Fibroblast of lung (primary cell): ENCODE data around the gene SPDL1. TPM values are rescaled to one million over a fixed set of nuclear protein-coding genes. Genes with fewer than 3 reads are reported as not detected.

Experiments used
- DNase-seq, 2 donors: peaks; one replicate each; pipeline versions ENCODE4 v3.0.0 to v3.0.0-alpha.2; 2010; ENCODE audit warnings: low read depth in 2 of 2
- H2AFZ ChIP-seq: 2 replicates; pipeline ENCODE4 v1.5.1; 2012; ENCODE audit warnings: low read length, control low read depth, inconsistent platforms
- H3K27ac ChIP-seq: 2 replicates; pipeline ENCODE4 v1.5.1; 2011; ENCODE audit warnings: low read length, control low read depth; ENCODE audit not compliant: insufficient read depth
- H3K27me3 ChIP-seq: 2 replicates; pipeline ENCODE4 v1.5.1; 2011; ENCODE audit warnings: mild to moderate bottlenecking, low read length; ENCODE audit not compliant: control insufficient read depth, insufficient read depth
- H3K36me3 ChIP-seq: 2 replicates; pipeline ENCODE4 v1.5.1; 2011; ENCODE audit warnings: low read length; ENCODE audit not compliant: control insufficient read depth, insufficient read depth
- H3K4me1 ChIP-seq: 2 replicates; pipeline ENCODE4 v1.5.1; 2011; ENCODE audit warnings: low read length; ENCODE audit not compliant: control insufficient read depth, insufficient read depth; ENCODE audit errors: extremely low read depth
- H3K4me2 ChIP-seq: 2 replicates; pipeline ENCODE4 v1.5.1; 2011; ENCODE audit warnings: low read length, control low read depth; ENCODE audit not compliant: insufficient read depth; ENCODE audit errors: extremely low read depth
- H3K4me3 ChIP-seq, 4 experiments: fragments of 200-600 bp in 1 of 4; sonication (generic) in 1 of 4; replicated peaks in 1 of 4; 2 replicates each; pipeline ENCODE4 v1.5.1; 2011 to 2016; ENCODE audit warnings: low read length in 4 of 4, low read depth in 3 of 4, mild to moderate bottlenecking in 3 of 4, control low read depth in 2 of 4, inconsistent platforms in 1 of 4, mixed read lengths in 1 of 4; ENCODE audit not compliant: insufficient read depth in 1 of 4; ENCODE audit errors: control extremely low read depth in 1 of 4
- H3K79me2 ChIP-seq: 2 replicates; pipeline ENCODE4 v1.5.1; 2012; ENCODE audit warnings: mild to moderate bottlenecking, low read length, inconsistent platforms; ENCODE audit not compliant: control insufficient read depth, insufficient read depth
- H3K9ac ChIP-seq: 2 replicates; pipeline ENCODE4 v1.5.1; 2011; ENCODE audit warnings: mild to moderate bottlenecking, low read length, control low read depth; ENCODE audit not compliant: insufficient read depth
- H3K9me3 ChIP-seq: 2 replicates; pipeline ENCODE4 v1.5.1; 2012; ENCODE audit warnings: low read depth, low read length; ENCODE audit not compliant: control insufficient read depth, insufficient read depth
- H4K20me1 ChIP-seq: 2 replicates; pipeline ENCODE4 v1.5.1; 2011; ENCODE audit warnings: low read length; ENCODE audit not compliant: control insufficient read depth, insufficient read depth; ENCODE audit errors: extremely low read depth
- CTCF ChIP-seq, 2 donors: IDR thresholded peaks in 1 of 2; conservative IDR thresholded peaks in 1 of 2; 1 replicate in 1 of 2; 2 replicates in 1 of 2; pipeline ENCODE4 v1.5.1; 2011 to 2012; ENCODE audit warnings: low read length in 2 of 2, control low read depth in 1 of 2, inconsistent platforms in 1 of 2, low read depth in 1 of 2, mild to moderate bottlenecking in 1 of 2
- EZH2 ChIP-seq: IDR thresholded peaks from 2 replicates; pipeline ENCODE4 v1.5.1; 2012; ENCODE audit warnings: low read length, control low read depth, mild to moderate bottlenecking; ENCODE audit errors: missing control alignments
- polyA plus RNA-seq, 2 donors: library from polyadenylated mRNA; depleted of rRNA in 1 of 2; stranded (reverse) in 1 of 2; unstranded in 1 of 2; fragments of >200 nt; gene quantifications; 2 replicates each; pipeline ENCODE4 v1.2.1, GENCODE V29; 2011 to 2012; ENCODE audit warnings: missing spikeins in 1 of 2
- total RNA-seq: library from RNA; depleted of rRNA; stranded (reverse); fragments of >200 nt; gene quantifications from 2 replicates; pipeline ENCODE4 v1.2.1, GENCODE V29; 2014

Gene SPDL1
- total and polyA plus RNA-seq, 2 donors (not counting 1 experiment from before 2014, with no cell fraction given): 10.9 to 24.5 TPM

DNA sequence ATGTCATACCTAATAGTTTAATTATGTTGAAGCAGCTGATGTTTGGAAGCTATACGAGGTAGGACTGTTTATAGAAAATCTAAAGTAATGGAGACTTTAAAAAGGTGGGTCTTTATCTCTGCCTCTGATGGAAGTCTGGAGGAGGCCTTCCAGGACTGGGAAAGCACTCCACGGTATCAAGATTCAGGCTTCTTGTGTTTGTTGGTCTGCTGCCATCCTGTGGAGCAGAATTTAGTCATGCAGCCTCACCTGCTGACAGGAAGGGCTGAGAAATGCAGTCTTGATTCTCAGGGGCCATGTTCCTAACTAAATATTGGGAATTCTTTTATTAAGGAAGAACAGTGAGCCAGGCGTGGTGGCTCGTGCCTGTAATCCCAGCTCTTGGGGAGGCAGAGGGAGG lies 15.9 kb downstream of the SPDL1 start:
- TF ChIP-seq CTCF (conservative IDR thresholded peaks at IDR 0.05 in 1 of 2, IDR thresholded peaks at IDR 0.05 in 1 of 2; ENCODE audit: low read depth in 1 of 2, low read length in 2 of 2): no peak
- no peak for TF ChIP-seq EZH2
- H4K20me1 ChIP-seq: no peaks in the 10 kb centered on the region
- no peaks in the 10 kb centered on the region for H3K4me1 ChIP-seq
- peak in 1 of 2 donors; percentile 63 for DNase-seq
- no peak overlapping the region for H3K9ac ChIP-seq
- no peaks in the 10 kb centered on the region for H3K79me2 ChIP-seq
- H3K4me2 ChIP-seq: no peak overlapping the region
- no peaks in the 10 kb centered on the region for H3K9me3 ChIP-seq
- H3K36me3 ChIP-seq: peaks cover 2% of the 10 kb centered on the region
- H3K4me3 ChIP-seq: no peak overlapping the region
- H3K27me3 ChIP-seq: no peaks in the 10 kb centered on the region
- H2AFZ ChIP-seq: no peak overlapping the region
- H3K27ac ChIP-seq: no peak overlapping the region

DNA sequence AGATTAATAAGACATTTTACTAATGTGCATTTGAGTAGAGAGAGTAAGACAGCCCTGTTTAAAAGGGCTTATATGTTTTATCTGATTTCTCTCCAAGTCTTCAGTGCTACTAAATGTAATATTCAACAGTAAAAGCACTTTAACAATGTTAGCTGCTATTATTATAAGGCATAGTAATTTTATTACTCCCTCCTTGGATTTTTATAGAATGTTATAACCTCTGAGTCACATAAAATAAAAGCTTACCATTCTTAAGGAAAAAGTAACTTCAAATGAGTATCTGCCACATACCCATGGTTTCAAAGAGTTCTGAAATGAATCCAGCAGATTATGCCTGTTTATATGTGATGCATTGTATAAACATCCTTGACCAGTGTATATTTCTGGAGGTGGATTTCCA lies 19.0 kb downstream of the SPDL1 start:
- Histone ChIP-seq H3K4me2 (no peak overlapping the region), H3K9ac (no peak overlapping the region), H4K20me1 (no peaks in the 10 kb centered on the region), H2AFZ (no peak overlapping the region), H3K79me2 (no peaks in the 10 kb centered on the region), H3K27ac (no peak overlapping the region), H3K36me3 (peaks cover 2% of the 10 kb centered on the region), H3K9me3 (no peaks in the 10 kb centered on the region), H3K4me1 (no peaks in the 10 kb centered on the region), H3K27me3 (no peaks in the 10 kb centered on the region), H3K4me3 (no peak overlapping the region)
- TF ChIP-seq EZH2: no peak
- DNase-seq: peak in 1 of 2 donors; percentile 60

DNA sequence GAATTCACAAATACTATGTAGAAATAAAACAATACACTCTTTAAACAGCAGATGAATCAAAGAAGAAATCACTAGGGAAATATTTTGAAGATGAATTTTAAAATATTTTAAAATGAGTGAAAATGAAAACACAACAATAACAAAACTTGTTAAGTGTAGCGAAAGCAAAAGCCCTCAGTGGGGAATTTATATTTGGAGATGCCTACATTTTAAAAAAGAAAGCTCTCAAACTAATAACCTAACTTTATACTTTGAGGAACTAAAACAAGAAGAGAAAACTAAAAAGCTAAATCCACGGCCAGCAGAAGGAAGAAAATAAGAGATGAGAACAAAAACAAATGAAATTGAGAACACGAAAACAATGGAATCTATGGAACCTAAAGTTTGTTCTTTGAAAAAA lies 22.7 kb downstream of the SPDL1 start:
- Histone ChIP-seq H4K20me1 (no peaks in the 10 kb centered on the region), H3K9ac (no peak overlapping the region), H2AFZ (no peak overlapping the region), H3K9me3 (no peaks in the 10 kb centered on the region), H3K27me3 (no peaks in the 10 kb centered on the region), H3K27ac (no peak overlapping the region), H3K4me3 (no peak overlapping the region), H3K36me3 (no peaks in the 10 kb centered on the region), H3K4me1 (no peaks in the 10 kb centered on the region), H3K79me2 (no peaks in the 10 kb centered on the region), H3K4me2 (no peak overlapping the region)
- TF ChIP-seq EZH2: no peak
- TF ChIP-seq CTCF (conservative IDR thresholded peaks at IDR 0.05 in 1 of 2, IDR thresholded peaks at IDR 0.05 in 1 of 2; ENCODE audit: low read depth in 1 of 2, low read length in 2 of 2): no peak
- no peak for DNase-seq
